OCI-LY1 (cell line): ENCODE measurements around the gene ZSCAN5B.

Experiments
- EZH2 ChIP-seq: fragments of 200-600 bp; sonication (generic), shearing (Covaris generic); IDR thresholded peaks from 2 replicates; pipeline ENCODE4 v1.8.0; 2017; ENCODE audit warnings: borderline replicate concordance, mixed run types, mild to moderate bottlenecking, antibody characterized with exemption, low read length, moderate library complexity, mixed read lengths
- TF ChIP-seq, protein P1 (sequence below): fragments of 200-600 bp; sonication (generic), shearing (Covaris generic); IDR thresholded peaks from 2 replicates; pipeline ENCODE4 v1.5.1; 2017; ENCODE audit warnings: mild to moderate bottlenecking, antibody characterized with exemption, low read length, moderate library complexity, mixed read lengths

GRCh38 chr19:56147307-56147706 is 50.3 kb downstream of the ZSCAN5B start:
- TF ChIP-seq, protein P1, sequence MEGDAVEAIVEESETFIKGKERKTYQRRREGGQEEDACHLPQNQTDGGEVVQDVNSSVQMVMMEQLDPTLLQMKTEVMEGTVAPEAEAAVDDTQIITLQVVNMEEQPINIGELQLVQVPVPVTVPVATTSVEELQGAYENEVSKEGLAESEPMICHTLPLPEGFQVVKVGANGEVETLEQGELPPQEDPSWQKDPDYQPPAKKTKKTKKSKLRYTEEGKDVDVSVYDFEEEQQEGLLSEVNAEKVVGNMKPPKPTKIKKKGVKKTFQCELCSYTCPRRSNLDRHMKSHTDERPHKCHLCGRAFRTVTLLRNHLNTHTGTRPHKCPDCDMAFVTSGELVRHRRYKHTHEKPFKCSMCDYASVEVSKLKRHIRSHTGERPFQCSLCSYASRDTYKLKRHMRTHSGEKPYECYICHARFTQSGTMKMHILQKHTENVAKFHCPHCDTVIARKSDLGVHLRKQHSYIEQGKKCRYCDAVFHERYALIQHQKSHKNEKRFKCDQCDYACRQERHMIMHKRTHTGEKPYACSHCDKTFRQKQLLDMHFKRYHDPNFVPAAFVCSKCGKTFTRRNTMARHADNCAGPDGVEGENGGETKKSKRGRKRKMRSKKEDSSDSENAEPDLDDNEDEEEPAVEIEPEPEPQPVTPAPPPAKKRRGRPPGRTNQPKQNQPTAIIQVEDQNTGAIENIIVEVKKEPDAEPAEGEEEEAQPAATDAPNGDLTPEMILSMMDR, result no peak
- TF ChIP-seq EZH2, result no peak
